Measurements from ENCODE around the gene SLC26A9. TPM values are rescaled to one million over a fixed set of nuclear protein-coding genes. Genes with fewer than 3 reads are reported as not detected.

SLC26A9 gene
- total RNA-seq, 1 donor from 2014 or later, result not detected

GRCh38 chr1:205976708-205977401, 33.6 kb upstream of the SLC26A9 start:
- Mint-ChIP-seq H3K4me1 (ENCODE audit: low read depth) (peaks cover 6% of the 10 kb centered on the region), H3K27me3 (ENCODE audit: low read depth) (no peaks in the 10 kb centered on the region), H3K4me3 (ENCODE audit: unreplicated experiment) (no peak overlapping the region), H3K27ac (ENCODE audit: unreplicated experiment) (no peak overlapping the region), H3K36me3 (ENCODE audit: low read depth) (peaks cover 3% of the 10 kb centered on the region), H3K9me3 (ENCODE audit: low read depth) (no peaks in the 10 kb centered on the region)
- no peak for DNase-seq (ENCODE audit: low spot score)
- no peak for TF ChIP-seq CTCF (IDR thresholded peaks at IDR 0.05)

- no peaks in the 10 kb centered on the region for H3K9me3 Mint-ChIP-seq (ENCODE audit: low read depth)
- no peak for DNase-seq (ENCODE audit: low spot score)
- peaks cover 6% of the 10 kb centered on the region for H3K4me1 Mint-ChIP-seq (ENCODE audit: low read depth)
- no peak overlapping the region for H3K27ac Mint-ChIP-seq (ENCODE audit: unreplicated experiment)
- no peaks in the 10 kb centered on the region for H3K27me3 Mint-ChIP-seq (ENCODE audit: low read depth)
- peaks cover 2% of the 10 kb centered on the region for H3K36me3 Mint-ChIP-seq (ENCODE audit: low read depth)
- no peak for TF ChIP-seq CTCF (IDR thresholded peaks at IDR 0.05)
- H3K4me3 Mint-ChIP-seq (ENCODE audit: unreplicated experiment), result no peak overlapping the region
Observed at GRCh38 chr1:205976036-205976435, 32.8 kb upstream of the SLC26A9 start.

- Mint-ChIP-seq H3K27ac (ENCODE audit: unreplicated experiment) (no peak overlapping the region), H3K9me3 (ENCODE audit: low read depth) (no peaks in the 10 kb centered on the region)
Observed at GRCh38 chr1:205975387-205975998, 32.2 kb upstream of the SLC26A9 start.

GRCh38 chr1:205974712-205975111, 31.5 kb upstream of the SLC26A9 start:
- DNase-seq (ENCODE audit: low spot score), result no peak
- Mint-ChIP-seq H3K4me1 (ENCODE audit: low read depth) (peaks cover 6% of the 10 kb centered on the region), H3K27ac (ENCODE audit: unreplicated experiment) (no peak overlapping the region), H3K27me3 (ENCODE audit: low read depth) (no peaks in the 10 kb centered on the region), H3K36me3 (ENCODE audit: low read depth) (peaks cover 2% of the 10 kb centered on the region), H3K4me3 (ENCODE audit: unreplicated experiment) (no peak overlapping the region), H3K9me3 (ENCODE audit: low read depth) (no peaks in the 10 kb centered on the region)
- TF ChIP-seq CTCF (IDR thresholded peaks at IDR 0.05), result no peak

More at GRCh38 chr1:205975387-205975998, 32.2 kb upstream of the SLC26A9 start:
- peaks cover 6% of the 10 kb centered on the region for H3K4me1 Mint-ChIP-seq (ENCODE audit: low read depth)
- H3K4me3 Mint-ChIP-seq (ENCODE audit: unreplicated experiment), result no peak overlapping the region
- no peak for DNase-seq (ENCODE audit: low spot score)
- TF ChIP-seq CTCF (IDR thresholded peaks at IDR 0.05), result no peak
- no peaks in the 10 kb centered on the region for H3K27me3 Mint-ChIP-seq (ENCODE audit: low read depth)
- H3K36me3 Mint-ChIP-seq (ENCODE audit: low read depth), result peaks cover 2% of the 10 kb centered on the region

GRCh38 chr1:205973377-205974232, 30.3 kb upstream of the SLC26A9 start:
- no peak for DNase-seq (ENCODE audit: low spot score)
- no peak for TF ChIP-seq CTCF (IDR thresholded peaks at IDR 0.05)
- H3K27me3 Mint-ChIP-seq (ENCODE audit: low read depth), result no peaks in the 10 kb centered on the region
- H3K27ac Mint-ChIP-seq (ENCODE audit: unreplicated experiment), result no peak overlapping the region
- no peaks in the 10 kb centered on the region for H3K36me3 Mint-ChIP-seq (ENCODE audit: low read depth)
- H3K4me3 Mint-ChIP-seq (ENCODE audit: unreplicated experiment), result no peak overlapping the region
- no peaks in the 10 kb centered on the region for H3K9me3 Mint-ChIP-seq (ENCODE audit: low read depth)
- peaks cover 6% of the 10 kb centered on the region for H3K4me1 Mint-ChIP-seq (ENCODE audit: low read depth)
